WI38 (cell line): Measurements from ENCODE around the gene PEX3.

Experiments
- H3K4me3 ChIP-seq: 2 replicates; pipeline ENCODE4 v1.5.1; 2011; ENCODE audit warnings: low read depth, mild to moderate bottlenecking, control low read depth, low read length
- CTCF ChIP-seq: IDR thresholded peaks from 2 replicates; pipeline ENCODE4 v1.5.1; 2012; ENCODE audit warnings: low read depth, mild to moderate bottlenecking, control low read depth, low read length

The PEX3 gene

GRCh38 chr6:143471822-143472221 is 21.2 kb downstream of the PEX3 start:
- TF ChIP-seq CTCF, result no peak
- H3K4me3 ChIP-seq, result no peak overlapping the region

- no peak overlapping the region for H3K4me3 ChIP-seq
- TF ChIP-seq CTCF, result no peak
Observed at GRCh38 chr6:143476545-143476944, 25.9 kb downstream of the PEX3 start.

- no peak for TF ChIP-seq CTCF
- no peak overlapping the region for H3K4me3 ChIP-seq
Observed at GRCh38 chr6:143478479-143479062, 28.0 kb downstream of the PEX3 start.

- H3K4me3 ChIP-seq, result no peak overlapping the region
- no peak for TF ChIP-seq CTCF
Observed at GRCh38 chr6:143482593-143482992, 32.0 kb downstream of the PEX3 start.

GRCh38 chr6:143485967-143486366 is 35.4 kb downstream of the PEX3 start:
- no peak for TF ChIP-seq CTCF

GRCh38 chr6:143486752-143487151 is 36.1 kb downstream of the PEX3 start:
- no peak overlapping the region for H3K4me3 ChIP-seq
- TF ChIP-seq CTCF, result no peak

More at GRCh38 chr6:143485967-143486366, 35.4 kb downstream of the PEX3 start:
- no peak overlapping the region for H3K4me3 ChIP-seq

GRCh38 chr6:143490244-143490643 is 39.6 kb downstream of the PEX3 start:
- H3K4me3 ChIP-seq, result no peak overlapping the region
- no peak for TF ChIP-seq CTCF
